K562 (cell line): ENCODE data around the gene DOCK4. TPM values are rescaled to one million over a fixed set of nuclear protein-coding genes. Genes with fewer than 3 reads are reported as not detected.

Experiments used
- ATAC-seq: fragments of 200-7000 bp; cut with Tn5 transposase; 3 replicates; pipeline ENCODE4 v1.9.1; 2020; ENCODE audit warnings: moderate library complexity
- BruUV-seq: library from RNA; stranded (reverse); fragments of 400-500 nt; replicated peaks from 2 replicates; lab custom pipeline; 2021; lab: Mats Ljungman, UMichigan
- CTCF ChIA-PET: fragments of 300-600 bp; formaldehyde crosslinking; extraction: SDS; loops from one replicate; lab custom pipeline; 2021; ENCODE audit warnings: low intra/inter-chr PET ratio; lab: Yijun Ruan, JAX
- POLR2A ChIA-PET: fragments of 300-600, 350-650 bp; sonication (Branson Sonifier 250); formaldehyde crosslinking; extraction: SDS; loops from one replicate; lab custom pipeline; 2021; ENCODE audit warnings: antibody characterized with exemption, inconsistent platforms; lab: Yijun Ruan, JAX
- DNase-seq, 4 experiments: peaks; one replicate each; pipeline versions ENCODE4 v3.0.0 to v3.0.0-alpha.2; 2011 to 2018; ENCODE audit warnings: low spot score in 3 of 4, mixed read lengths in 3 of 4; ENCODE audit errors: extremely low read depth in 1 of 4
- FAIRE-seq: peaks from 2 replicates; lab custom pipeline; 2011; peaks lifted over from hg19 to GRCh38; lab: Jason Lieb, UNC
- H2AFZ ChIP-seq: 2 replicates; pipeline ENCODE4 v1.6.0; 2011; ENCODE audit warnings: low read depth, low read length, control low read depth, inconsistent platforms
- H3K27ac ChIP-seq: fragments of 200-600 bp; 3 replicates; pipeline ENCODE4 v1.8.0; 2011; ENCODE audit warnings: low read depth, mild to moderate bottlenecking, control low read depth, inconsistent platforms, low read length, moderate library complexity, mixed read lengths; ENCODE audit errors: extremely low read depth
- H3K27me3 ChIP-seq, 2 experiments: fragments of 300-600 bp in 1 of 2; 2 replicates in 1 of 2; 3 replicates in 1 of 2; pipeline versions ENCODE4 v1.6.0 to v1.8.0; 2011; ENCODE audit warnings: inconsistent platforms in 2 of 2, low read length in 2 of 2, mild to moderate bottlenecking in 1 of 2, mixed read lengths in 1 of 2, moderate library complexity in 1 of 2; ENCODE audit not compliant: control insufficient read depth in 2 of 2, insufficient read depth in 2 of 2
- H3K36me3 ChIP-seq: fragments of 300-600 bp; 3 replicates; pipeline ENCODE4 v1.8.0; 2011; ENCODE audit warnings: mild to moderate bottlenecking, low read length, inconsistent platforms; ENCODE audit not compliant: control insufficient read depth, insufficient read depth
- H3K4me1 ChIP-seq, 2 experiments: fragments of 200-600 bp in 1 of 2; replicated peaks in 1 of 2; 2 replicates in 1 of 2; 3 replicates in 1 of 2; pipeline versions ENCODE4 v1.5.1 to v1.8.0; 2011; ENCODE audit warnings: inconsistent platforms in 2 of 2, low read length in 2 of 2, mild to moderate bottlenecking in 1 of 2, mixed read lengths in 1 of 2, moderate library complexity in 1 of 2; ENCODE audit not compliant: control insufficient read depth in 2 of 2, insufficient read depth in 2 of 2
- H3K4me2 ChIP-seq: 2 replicates; pipeline ENCODE4 v1.6.1; 2011; ENCODE audit warnings: low read length, control low read depth, inconsistent platforms, mixed read lengths; ENCODE audit not compliant: insufficient read depth
- H3K4me3 ChIP-seq: fragments of 200-600 bp; sonication (generic), shearing (Covaris generic); 2 replicates; pipeline ENCODE4 v1.5.1; 2016; ENCODE audit warnings: control low read depth, inconsistent platforms
- H3K79me2 ChIP-seq: fragments of 200-600 bp; 3 replicates; pipeline ENCODE4 v1.8.0; 2011; ENCODE audit warnings: low read length, inconsistent platforms; ENCODE audit not compliant: control insufficient read depth, insufficient read depth
- H3K9ac ChIP-seq, 2 experiments: 2 replicates each; pipeline versions ENCODE4 v1.6.0 to v1.6.1; 2011; ENCODE audit warnings: low read depth in 2 of 2, low read length in 2 of 2, control low read depth in 1 of 2, inconsistent platforms in 1 of 2, mild to moderate bottlenecking in 1 of 2, mixed read lengths in 1 of 2; ENCODE audit not compliant: insufficient read depth in 1 of 2
- H3K9me1 ChIP-seq: one replicate; pipeline ENCODE4 v1.6.0; 2011; ENCODE audit warnings: inconsistent platforms, mild to moderate bottlenecking, low read length, moderate library complexity; ENCODE audit not compliant: control insufficient read depth, insufficient read depth
- H3K9me3 ChIP-seq: replicated peaks from 2 replicates; pipeline ENCODE4 v1.5.1; 2011; ENCODE audit warnings: low read depth, low read length, inconsistent platforms; ENCODE audit not compliant: control insufficient read depth, insufficient read depth
- H4K20me1 ChIP-seq: replicated peaks from 2 replicates; pipeline ENCODE4 v1.6.1; 2011; ENCODE audit warnings: low read length, inconsistent platforms, mixed read lengths; ENCODE audit not compliant: control insufficient read depth, insufficient read depth
- ZBTB40 ChIP-seq, 2 experiments: fragments of 450-650 bp in 1 of 2; sonication (generic) in 1 of 2; formaldehyde crosslinking in 1 of 2; IDR thresholded peaks; 2 replicates each; pipeline versions ENCODE4 v1.7.1 to v1.9.0; 2016 to 2022; ENCODE audit warnings: inconsistent platforms in 1 of 2, mild to moderate bottlenecking in 1 of 2, missing genetic modification reagents in 1 of 2
- WGBS: fragments of 100-300 bp; shearing (Covaris generic); methylation state at CpG from one replicate; pipeline ENCODE4 v1.1.6; 2016; ENCODE audit warnings: low coverage, mixed read lengths; ENCODE audit not compliant: insufficient coverage; ENCODE audit errors: missing lambda C conversion rate; 5-methylcytosine and 5-hydroxymethylcytosine counted together
- in situ Hi-C: fragments of 300-500 bp; cut with MboI; formaldehyde crosslinking; loops from 4 replicates; pipeline ENCODE4 v1.15.0; 2018; ENCODE audit warnings: inconsistent platforms, mixed read lengths
- intact Hi-C: fragments of 100-400 bp; cut with micrococcal nuclease; formaldehyde crosslinking; loops from 2 replicates; pipeline ENCODE4 v1.14.2; 2022
- polyA plus RNA-seq, 8 experiments: library from polyadenylated mRNA; depleted of rRNA in 4 of 8; stranded (reverse) in 5 of 8; unstranded in 3 of 8; fragments of >200 nt; fragmentation: Nextera tagmentation in 2 of 8; fragmentation: Illumina TruSeq in 1 of 8; extraction: Ambion mirVana in 2 of 8; extraction: Trizol in 1 of 8; gene quantifications; 2 replicates each; pipeline versions ENCODE4 v1.2.1 to v1.2.3, GENCODE V29; 2011 to 2014; ENCODE audit warnings: inconsistent platforms in 1 of 8, missing spikeins in 1 of 8
- total RNA-seq, 7 experiments: library from RNA; depleted of rRNA in 6 of 7; stranded (reverse); fragments of >200 nt in 6 of 7; fragmentation: Illumina TruSeq in 2 of 7; extraction: Trizol in 2 of 7; gene quantifications; 2 replicates each; pipeline versions ENCODE4 v1.2.1 to v1.2.3, GENCODE V29; 2011 to 2021; ENCODE audit warnings: low replicate concordance in 1 of 7

DOCK4 gene
- total and polyA plus RNA-seq, 9 of the 15 experiments (the other 6 are each of a cell fraction or from before 2014, with no cell fraction given), result 0.42 to 5.7 (median 2.3) TPM

GRCh38 chr7:112156412-112156811, 49.8 kb downstream of the DOCK4 start:
- 0% methylated on average over 1 of the region's 1 CpG for WGBS
- Histone ChIP-seq H3K4me3 (no peak overlapping the region), H3K27ac (no peak overlapping the region), H3K9ac (no peak overlapping the region), H3K9me3 (no peaks in the 10 kb centered on the region), H3K4me1 (no peaks in the 10 kb centered on the region), H3K4me2 (no peak overlapping the region), H2AFZ (no peak overlapping the region), H3K9me1 (no peaks in the 10 kb centered on the region), H3K36me3 (no peaks in the 10 kb centered on the region), H4K20me1 (no peaks in the 10 kb centered on the region), H3K27me3 (peaks cover 0 to 5% of the 10 kb centered on the region in 2 experiments; a peak in 1 of 5 replicates), H3K79me2 (no peaks in the 10 kb centered on the region)
- in situ Hi-C loops (no loop called here), intact Hi-C loops (no loop called here)
- BruUV-seq, result no TSS peak
- no peak for ATAC-seq
- CTCF ChIA-PET, result no interaction called here
- POLR2A ChIA-PET, result no interaction called here
- FAIRE-seq, result no peak
- no peak for DNase-seq
- no peak for TF ChIP-seq ZBTB40 (IDR thresholded peaks at IDR 0.05)
- TF ChIP-seq ZBTB40 (CRISPR knock-in tag; IDR thresholded peaks at IDR 0.05), result no peak
